BE2C (cell line): Measurements from ENCODE around the gene MBTD1.

Experiments used
- DNase-seq: peaks from one replicate; pipeline ENCODE4 v3.0.0-alpha.2; 2020
- H3K27me3 ChIP-seq: fragments of 250-450 bp; sonication (Bioruptor Pico); 2 replicates; pipeline ENCODE4 v1.5.1; 2020; ENCODE audit warnings: mild to moderate bottlenecking
- H3K36me3 ChIP-seq: fragments of 250-450 bp; sonication (Bioruptor Pico); 2 replicates; pipeline ENCODE4 v1.5.1; 2020; ENCODE audit warnings: mild to moderate bottlenecking
- H3K4me1 ChIP-seq: fragments of 250-450 bp; sonication (Bioruptor Pico); 2 replicates; pipeline ENCODE4 v1.5.1; 2020
- H3K4me3 ChIP-seq: 2 replicates; pipeline ENCODE4 v1.5.1; 2011; ENCODE audit warnings: low read depth, low read length
- H3K9me3 ChIP-seq: fragments of 250-450 bp; sonication (Bioruptor Pico); 2 replicates; pipeline ENCODE4 v1.5.1; 2020
- TF ChIP-seq, protein P1 (sequence below): IDR thresholded peaks from 2 replicates; pipeline ENCODE4 v1.5.1; 2012; ENCODE audit warnings: mild to moderate bottlenecking, low read depth, low read length

The MBTD1 gene

DNA sequence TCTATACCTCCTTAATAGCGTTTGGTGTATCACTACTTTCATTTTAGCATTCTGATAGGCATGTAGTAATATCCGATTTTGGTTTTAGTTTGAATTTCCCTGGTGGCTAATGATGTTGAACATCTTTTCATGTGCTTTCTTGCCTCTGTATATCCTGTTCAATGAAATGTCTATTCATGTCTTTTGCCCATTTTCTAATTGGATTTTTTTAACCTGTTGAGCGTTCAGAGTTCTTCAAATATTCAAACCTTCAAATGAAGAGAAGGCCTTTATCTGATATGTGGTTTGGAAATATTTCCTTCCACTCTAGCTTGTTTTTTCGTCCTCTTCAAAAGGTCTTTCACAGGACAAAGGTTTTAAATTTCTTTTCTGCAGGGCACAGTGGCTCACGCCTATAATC is 108.9 kb downstream of the MBTD1 start:
- Histone ChIP-seq H3K27me3 (no peaks in the 10 kb centered on the region), H3K9me3 (no peaks in the 10 kb centered on the region), H3K4me3 (no peak overlapping the region), H3K36me3 (peaks cover 7% of the 10 kb centered on the region), H3K4me1 (no peaks in the 10 kb centered on the region)
- TF ChIP-seq, protein P1, sequence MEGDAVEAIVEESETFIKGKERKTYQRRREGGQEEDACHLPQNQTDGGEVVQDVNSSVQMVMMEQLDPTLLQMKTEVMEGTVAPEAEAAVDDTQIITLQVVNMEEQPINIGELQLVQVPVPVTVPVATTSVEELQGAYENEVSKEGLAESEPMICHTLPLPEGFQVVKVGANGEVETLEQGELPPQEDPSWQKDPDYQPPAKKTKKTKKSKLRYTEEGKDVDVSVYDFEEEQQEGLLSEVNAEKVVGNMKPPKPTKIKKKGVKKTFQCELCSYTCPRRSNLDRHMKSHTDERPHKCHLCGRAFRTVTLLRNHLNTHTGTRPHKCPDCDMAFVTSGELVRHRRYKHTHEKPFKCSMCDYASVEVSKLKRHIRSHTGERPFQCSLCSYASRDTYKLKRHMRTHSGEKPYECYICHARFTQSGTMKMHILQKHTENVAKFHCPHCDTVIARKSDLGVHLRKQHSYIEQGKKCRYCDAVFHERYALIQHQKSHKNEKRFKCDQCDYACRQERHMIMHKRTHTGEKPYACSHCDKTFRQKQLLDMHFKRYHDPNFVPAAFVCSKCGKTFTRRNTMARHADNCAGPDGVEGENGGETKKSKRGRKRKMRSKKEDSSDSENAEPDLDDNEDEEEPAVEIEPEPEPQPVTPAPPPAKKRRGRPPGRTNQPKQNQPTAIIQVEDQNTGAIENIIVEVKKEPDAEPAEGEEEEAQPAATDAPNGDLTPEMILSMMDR = no peak
- DNase-seq = no peak

DNA sequence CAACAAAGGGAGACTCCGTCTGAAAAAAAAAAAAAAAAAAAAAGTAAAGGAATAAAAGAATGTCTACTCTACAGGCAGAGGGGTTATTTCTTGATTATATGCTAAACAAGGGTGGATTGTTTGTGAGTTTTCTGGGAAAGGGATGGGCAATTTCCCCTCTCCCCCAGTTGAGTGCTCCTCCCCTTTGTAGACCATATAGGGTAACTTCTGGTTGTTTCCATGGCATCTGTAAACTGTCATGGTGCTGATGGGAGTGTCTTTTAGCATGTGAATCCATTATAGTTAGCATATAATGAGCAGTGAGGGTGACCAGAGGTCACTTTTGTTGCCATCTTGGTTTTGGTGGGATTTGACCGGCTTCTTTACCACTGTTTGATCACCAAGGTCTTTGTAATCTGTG is 110.7 kb downstream of the MBTD1 start:
- TF ChIP-seq, protein P1 = no peak
- Histone ChIP-seq H3K9me3 (no peaks in the 10 kb centered on the region), H3K36me3 (no peaks in the 10 kb centered on the region; the same call in 1 of the 2 replicates), H3K27me3 (no peaks in the 10 kb centered on the region), H3K4me1 (no peaks in the 10 kb centered on the region), H3K4me3 (no peak overlapping the region)
- DNase-seq = no peak

DNA sequence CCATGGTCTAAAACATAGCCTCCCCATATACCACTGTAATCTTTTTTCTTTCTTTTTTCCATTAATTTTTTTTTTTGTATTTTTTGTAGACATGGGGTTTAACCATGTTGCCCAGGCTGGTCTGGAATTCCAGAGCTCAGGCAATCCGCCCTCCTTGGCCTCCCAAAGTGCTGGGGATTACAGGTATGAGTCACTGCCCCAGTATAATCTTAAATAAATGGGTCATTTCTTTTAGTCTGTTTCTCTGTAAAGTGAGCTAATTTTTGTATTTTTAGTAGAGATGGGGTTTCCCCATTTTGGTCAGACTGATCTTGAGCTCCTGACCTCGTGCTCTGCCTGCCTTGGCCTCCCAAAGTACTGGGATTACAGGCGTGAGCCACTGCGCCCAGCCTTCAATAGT is 112.2 kb downstream of the MBTD1 start:
- Histone ChIP-seq H3K36me3 (no peaks in the 10 kb centered on the region), H3K4me3 (no peak overlapping the region), H3K4me1 (no peaks in the 10 kb centered on the region), H3K9me3 (no peaks in the 10 kb centered on the region), H3K27me3 (no peaks in the 10 kb centered on the region)
- TF ChIP-seq, protein P1 = no peak
- no peak for DNase-seq

DNA sequence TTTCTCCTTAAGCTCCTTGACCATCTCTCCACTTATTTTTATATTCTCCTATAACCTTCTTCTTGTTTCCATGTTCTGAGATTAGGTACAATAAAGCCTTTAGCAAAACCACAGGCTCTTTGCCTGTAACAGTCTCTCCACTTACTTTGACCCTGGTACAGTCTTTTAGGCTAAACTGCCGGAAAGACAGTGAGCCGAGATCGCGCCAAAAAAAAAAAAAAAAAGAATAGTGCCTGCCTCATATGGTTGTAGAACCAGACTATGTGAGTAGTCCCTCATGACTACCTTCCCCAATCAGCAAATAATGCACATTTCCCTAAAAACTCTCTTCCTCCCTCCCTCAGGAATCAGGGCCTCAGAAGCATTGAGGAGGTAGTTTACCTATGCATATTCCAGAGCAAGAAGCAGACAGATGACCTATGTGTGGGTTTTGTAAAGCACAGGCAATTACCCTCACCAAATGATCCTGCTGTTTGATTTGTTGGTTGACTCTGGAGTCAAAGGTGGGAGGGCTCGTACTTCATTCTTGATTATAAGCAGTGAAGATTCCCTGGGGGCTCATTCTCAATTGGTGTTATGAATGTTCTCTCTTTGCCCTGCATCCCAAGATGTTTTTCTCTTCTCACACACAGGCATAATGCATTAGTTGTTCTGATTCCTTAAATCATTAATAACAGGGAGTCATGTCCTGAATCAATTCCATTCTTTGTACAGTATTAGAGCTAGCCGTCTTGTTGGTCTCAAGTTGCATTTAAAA is 115.4 kb downstream of the MBTD1 start:
- no peak for DNase-seq
- Histone ChIP-seq H3K9me3 (no peaks in the 10 kb centered on the region), H3K36me3 (no peaks in the 10 kb centered on the region), H3K27me3 (no peaks in the 10 kb centered on the region), H3K4me1 (no peaks in the 10 kb centered on the region), H3K4me3 (no peak overlapping the region)
- TF ChIP-seq, protein P1 = no peak

DNA sequence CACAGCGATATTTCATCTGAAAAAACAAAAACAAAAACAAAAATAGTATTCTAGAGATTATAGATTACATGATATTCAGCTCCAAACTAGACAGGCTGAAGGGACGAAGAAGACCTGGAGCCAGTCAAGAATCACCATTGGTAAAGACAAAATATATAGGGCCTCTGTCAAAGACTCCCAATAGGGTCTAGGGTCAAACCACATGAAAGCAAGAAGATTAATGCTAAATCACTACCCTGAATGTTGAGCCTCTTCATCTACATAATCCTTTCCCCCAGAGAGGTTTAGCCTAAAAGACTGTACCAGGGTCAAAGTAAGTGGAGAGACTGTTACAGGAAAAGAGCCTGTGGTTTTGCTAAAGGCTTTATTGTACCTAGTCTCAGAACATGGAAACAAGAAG is 117.3 kb downstream of the MBTD1 start:
- TF ChIP-seq, protein P1 = no peak
- no peak for DNase-seq

DNA sequence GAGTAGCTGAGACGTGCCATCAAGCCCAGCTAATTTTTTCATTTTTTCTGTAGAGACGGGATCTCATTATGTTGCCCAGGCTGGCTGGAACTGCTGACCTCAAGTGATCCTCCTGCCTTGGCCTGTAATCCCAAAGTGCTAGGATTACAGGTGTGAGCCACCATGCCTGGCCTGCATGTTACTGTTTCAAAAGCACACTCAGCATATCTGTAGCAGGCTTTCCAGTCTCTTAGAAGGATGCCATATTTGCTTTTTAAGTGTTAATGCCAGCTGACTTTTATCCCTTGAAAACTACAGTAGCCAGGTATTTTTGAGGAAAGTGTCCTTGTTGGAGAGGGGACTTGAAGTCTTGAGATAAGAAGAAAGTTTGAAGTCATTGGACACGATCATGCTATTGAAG is 123.9 kb downstream of the MBTD1 start:
- H3K4me1 ChIP-seq = no peaks in the 10 kb centered on the region
- no peak overlapping the region for H3K4me3 ChIP-seq
- no peak for DNase-seq
- no peaks in the 10 kb centered on the region for H3K27me3 ChIP-seq
- no peaks in the 10 kb centered on the region for H3K36me3 ChIP-seq
- no peaks in the 10 kb centered on the region for H3K9me3 ChIP-seq
- TF ChIP-seq, protein P1 = no peak

More for the DNA sequence above, 117.3 kb downstream of the MBTD1 start:
- Histone ChIP-seq H3K4me3 (no peak overlapping the region), H3K4me1 (no peaks in the 10 kb centered on the region), H3K9me3 (no peaks in the 10 kb centered on the region), H3K36me3 (no peaks in the 10 kb centered on the region), H3K27me3 (no peaks in the 10 kb centered on the region)
